HepG2 (cell line): ENCODE measurements around the gene OPRL1. TPM values are rescaled to one million over a fixed set of nuclear protein-coding genes. Genes with fewer than 3 reads are reported as not detected.
A peak's percentile ranks its signal among the peaks of the same experiment; 100 is the strongest.

Experiments used
- CSRNP1 ChIP-seq: sonication (generic); formaldehyde crosslinking; IDR thresholded peaks from 2 replicates; pipeline ENCODE4 v1.8.1; 2023; ENCODE audit warnings: mild to moderate bottlenecking, missing genetic modification reagents
- DDIT3 ChIP-seq: sonication (generic); formaldehyde crosslinking; IDR thresholded peaks from 2 replicates; pipeline ENCODE4 v1.4.0; 2020; ENCODE audit warnings: mild to moderate bottlenecking, missing genetic modification reagents
- DRAP1 ChIP-seq: IDR thresholded peaks from 2 replicates; pipeline ENCODE4 v1.6.1; 2016; ENCODE audit warnings: missing genetic modification reagents, missing compliant biosample characterization
- E2F5 ChIP-seq: sonication (generic); formaldehyde crosslinking; conservative IDR thresholded peaks from 2 replicates; pipeline ENCODE4 v1.4.0; 2020; ENCODE audit warnings: missing genetic modification reagents
- ESRRA ChIP-seq: sonication (generic); formaldehyde crosslinking; IDR thresholded peaks from 2 replicates; pipeline ENCODE4 v1.5.1; 2020; ENCODE audit warnings: mild to moderate bottlenecking, low read depth, missing genetic modification reagents
- FOXC1 ChIP-seq: sonication (generic); formaldehyde crosslinking; IDR thresholded peaks from 2 replicates; pipeline ENCODE4 v1.8.0; 2022; ENCODE audit warnings: mild to moderate bottlenecking, missing genetic modification reagents, borderline replicate concordance
- GLI4 ChIP-seq: sonication (generic); formaldehyde crosslinking; IDR thresholded peaks from 2 replicates; pipeline ENCODE4 v1.5.1; 2020; ENCODE audit warnings: missing genetic modification reagents, mild to moderate bottlenecking, moderate library complexity, borderline replicate concordance
- HOXA9 ChIP-seq: sonication (generic); formaldehyde crosslinking; IDR thresholded peaks from 2 replicates; pipeline ENCODE4 v1.8.1; 2022; ENCODE audit warnings: missing genetic modification reagents, mild to moderate bottlenecking, moderate library complexity, borderline replicate concordance
- IKZF4 ChIP-seq: sonication (generic); formaldehyde crosslinking; IDR thresholded peaks from 2 replicates; pipeline ENCODE4 v1.5.1; 2020; ENCODE audit warnings: borderline replicate concordance, mild to moderate bottlenecking, low read depth, missing genetic modification reagents; ENCODE audit errors: not compliant biosample characterization
- KLF15 ChIP-seq: sonication (generic); formaldehyde crosslinking; IDR thresholded peaks from 2 replicates; pipeline ENCODE4 v1.8.1; 2023; ENCODE audit warnings: borderline replicate concordance, mild to moderate bottlenecking, inconsistent platforms, missing genetic modification reagents, mixed read lengths
- NFIB ChIP-seq: sonication (generic); formaldehyde crosslinking; IDR thresholded peaks from 2 replicates; pipeline ENCODE4 v1.9.0; 2021; ENCODE audit warnings: missing genetic modification reagents, mild to moderate bottlenecking, borderline replicate concordance
- PHF20 ChIP-seq: sonication (generic); formaldehyde crosslinking; IDR thresholded peaks from 2 replicates; pipeline ENCODE4 v1.5.0; 2020; ENCODE audit warnings: mild to moderate bottlenecking, missing genetic modification reagents
- SP4 ChIP-seq: sonication (generic); formaldehyde crosslinking; IDR thresholded peaks from 2 replicates; pipeline ENCODE4 v1.8.1; 2023; ENCODE audit warnings: mild to moderate bottlenecking, missing genetic modification reagents
- SP5 ChIP-seq: IDR thresholded peaks from 2 replicates; pipeline ENCODE4 v1.6.1; 2016; ENCODE audit warnings: low read depth, borderline replicate concordance
- ZNF17 ChIP-seq: sonication (generic); formaldehyde crosslinking; IDR thresholded peaks from 2 replicates; pipeline ENCODE4 v1.5.0; 2020; ENCODE audit warnings: mild to moderate bottlenecking, missing genetic modification reagents
- ZNF276 ChIP-seq: sonication (generic); formaldehyde crosslinking; IDR thresholded peaks from 2 replicates; pipeline ENCODE4 v1.4.0; 2020; ENCODE audit warnings: mild to moderate bottlenecking, low read depth, missing genetic modification reagents
- ZNF350 ChIP-seq: sonication (generic); formaldehyde crosslinking; IDR thresholded peaks from 2 replicates; pipeline ENCODE4 v1.4.0; 2020; ENCODE audit warnings: mild to moderate bottlenecking, low read depth, missing genetic modification reagents, borderline replicate concordance
- ZNF446 ChIP-seq: sonication (generic); formaldehyde crosslinking; IDR thresholded peaks from 2 replicates; pipeline ENCODE4 v1.5.0; 2020; ENCODE audit warnings: mild to moderate bottlenecking, missing genetic modification reagents
- ZNF749 ChIP-seq: sonication (generic); formaldehyde crosslinking; IDR thresholded peaks from 2 replicates; pipeline ENCODE4 v1.8.0; 2022; ENCODE audit warnings: mild to moderate bottlenecking, missing genetic modification reagents, moderate library complexity, borderline replicate concordance
- ZNF777 ChIP-seq: sonication (generic); formaldehyde crosslinking; IDR thresholded peaks from 2 replicates; pipeline ENCODE4 v1.4.0; 2020; ENCODE audit warnings: missing genetic modification reagents
- ZNF83 ChIP-seq: sonication (generic); formaldehyde crosslinking; IDR thresholded peaks from 2 replicates; pipeline ENCODE4 v1.4.0; 2020; ENCODE audit warnings: missing genetic modification reagents, mild to moderate bottlenecking, borderline replicate concordance
- polyA plus RNA-seq, 8 experiments: library from polyadenylated mRNA; depleted of rRNA in 3 of 8; stranded (reverse) in 7 of 8; unstranded in 1 of 8; fragments of >200 nt; fragmentation: Illumina TruSeq in 4 of 8; extraction: Trizol in 4 of 8; gene quantifications; 2 replicates each; pipeline versions ENCODE4 v1.2.1 to v1.2.3, GENCODE V29; 2011 to 2016; ENCODE audit warnings: low read depth in 4 of 8, missing spikeins in 1 of 8, mixed read lengths in 1 of 8; ENCODE audit not compliant: insufficient read depth in 1 of 8
- total RNA-seq, 5 experiments: library from RNA; depleted of rRNA; stranded (reverse); fragments of >200 nt; fragmentation: Illumina TruSeq; extraction: Trizol; gene quantifications; 2 replicates each; pipeline ENCODE4 v1.2.3, GENCODE V29; 2016; ENCODE audit warnings: low read depth in 1 of 5

Gene OPRL1
- total and polyA plus RNA-seq, 2 of the 13 experiments (the other 11 are each of a cell fraction or from before 2014, with no cell fraction given) = 0.35 to 0.71 TPM

- 0 out of 2 replicates have a peak, but pooled peaks have one; percentile 14 for TF ChIP-seq ZNF17 (CRISPR knock-in tag)
- TF ChIP-seq SP5 (CRISPR knock-in tag) = peak; percentile 77; the same call in 1 of the 2 replicates
- TF ChIP-seq NFIB (CRISPR knock-in tag) = no peak
- 0 out of 2 replicates have a peak, but pooled peaks have one; percentile 39 for TF ChIP-seq SP4
- TF ChIP-seq ZNF83 (CRISPR knock-in tag) = no peak
- 0 out of 2 replicates have a peak, but pooled peaks have one; percentile 21 for TF ChIP-seq ZNF350 (CRISPR knock-in tag)
- 0 out of 2 replicates have a peak, but pooled peaks have one; percentile 13 for TF ChIP-seq E2F5 (CRISPR knock-in tag)
- TF ChIP-seq ESRRA (CRISPR knock-in tag) = peak; percentile 27; the same call in 1 of the 2 replicates
- no peak for TF ChIP-seq IKZF4
- TF ChIP-seq ZNF276 (CRISPR knock-in tag) = peak; percentile 14; the same call in 1 of the 2 replicates
- TF ChIP-seq HOXA9 (CRISPR knock-in tag) = 0 out of 2 replicates have a peak, but pooled peaks have one; percentile 12
- no peak; the same call in 1 of the 2 replicates for TF ChIP-seq GLI4 (CRISPR knock-in tag)
- TF ChIP-seq ZNF777 = no peak
- peak; percentile 54; the same call in 1 of the 2 replicates for TF ChIP-seq KLF15 (CRISPR knock-in tag)
- TF ChIP-seq DDIT3 (CRISPR knock-in tag) = no peak
- TF ChIP-seq ZNF446 = peak; percentile 83; the same call in 1 of the 2 replicates
- peak; percentile 68; the same call in 1 of the 2 replicates for TF ChIP-seq DRAP1 (CRISPR knock-in tag)
- peak; percentile 57; the same call in 1 of the 2 replicates for TF ChIP-seq ZNF749 (CRISPR knock-in tag)
- TF ChIP-seq FOXC1 (CRISPR knock-in tag) = peak; percentile 32; the same call in 1 of the 2 replicates
- TF ChIP-seq CSRNP1 (CRISPR knock-in tag) = 0 out of 2 replicates have a peak, but pooled peaks have one; percentile 15
- TF ChIP-seq PHF20 (CRISPR knock-in tag) = no peak
Observed at GRCh38 chr20:64055893-64056638, 23.8 kb upstream of the OPRL1 start (continued).
